H1 (cell line): ENCODE measurements around the gene SGMS1.

Experiments
- BRCA1 ChIP-seq: IDR thresholded peaks from 2 replicates; pipeline ENCODE4 v1.6.1; 2012; ENCODE audit warnings: low read depth, low read length, improper control_type of control experiment
- CEBPB ChIP-seq: IDR thresholded peaks from 2 replicates; pipeline ENCODE4 v1.6.1; 2012; ENCODE audit warnings: low read depth, low read length
- CHD2 ChIP-seq: IDR thresholded peaks from 2 replicates; pipeline ENCODE4 v1.6.1; 2012; ENCODE audit warnings: low read length, improper control_type of control experiment
- CTCF ChIP-seq, 3 experiments: IDR thresholded peaks; 1 replicate in 2 of 3; 2 replicates in 1 of 3; pipeline versions ENCODE4 v1.5.1 to v1.6.1; 2011; ENCODE audit warnings: low read length in 3 of 3, mild to moderate bottlenecking in 3 of 3, inconsistent platforms in 2 of 3, low read depth in 1 of 3, moderate library complexity in 1 of 3; ENCODE audit not compliant: insufficient read depth in 1 of 3; ENCODE audit errors: control extremely low read depth in 1 of 3
- EZH2 ChIP-seq: fragments of 200-600 bp; sonication (generic); IDR thresholded peaks from 2 replicates; pipeline ENCODE4 v1.7.1; 2012; ENCODE audit warnings: low read depth, mild to moderate bottlenecking, moderate library complexity, low read length, inconsistent platforms; ENCODE audit not compliant: severe bottlenecking
- GTF2F1 ChIP-seq: IDR thresholded peaks from 2 replicates; pipeline ENCODE4 v1.6.1; 2012; ENCODE audit warnings: low read depth, low read length, improper control_type of control experiment, borderline replicate concordance
- JUN ChIP-seq: IDR thresholded peaks from 2 replicates; pipeline ENCODE4 v1.6.1; 2011; ENCODE audit warnings: low read depth, mild to moderate bottlenecking, improper control_type of control experiment, low read length
- JUND ChIP-seq: IDR thresholded peaks from 2 replicates; pipeline ENCODE4 v1.6.1; 2011; ENCODE audit warnings: mild to moderate bottlenecking, improper control_type of control experiment, low read length
- POLR2A ChIP-seq, 2 experiments: IDR thresholded peaks; 1 replicate in 1 of 2; 2 replicates in 1 of 2; pipeline ENCODE4 v1.6.1; 2011; ENCODE audit warnings: low read depth in 2 of 2, low read length in 2 of 2, mild to moderate bottlenecking in 2 of 2; ENCODE audit errors: control extremely low read depth in 1 of 2
- SIN3A ChIP-seq, 2 experiments: IDR thresholded peaks in 1 of 2; conservative IDR thresholded peaks in 1 of 2; 2 replicates each; pipeline ENCODE4 v1.6.1; 2011 to 2012; ENCODE audit warnings: low read length in 2 of 2, improper control_type of control experiment in 1 of 2, low read depth in 1 of 2, mild to moderate bottlenecking in 1 of 2
- TF ChIP-seq, protein P1 (sequence below): IDR thresholded peaks from 2 replicates; pipeline ENCODE4 v1.6.1; 2012; ENCODE audit warnings: inconsistent platforms
- TF ChIP-seq, protein P2 (sequence below): IDR thresholded peaks from 2 replicates; pipeline ENCODE4 v1.6.1; 2011; ENCODE audit warnings: low read length, improper control_type of control experiment

GRCh38 chr10:50405723-50406122, 218.0 kb downstream of the SGMS1 start:
- no peak for TF ChIP-seq SIN3A (conservative IDR thresholded peaks at IDR 0.05 in 1 of 2, IDR thresholded peaks at IDR 0.05 in 1 of 2; ENCODE audit: low read depth in 1 of 2, low read length in 2 of 2)
- TF ChIP-seq, protein P1, sequence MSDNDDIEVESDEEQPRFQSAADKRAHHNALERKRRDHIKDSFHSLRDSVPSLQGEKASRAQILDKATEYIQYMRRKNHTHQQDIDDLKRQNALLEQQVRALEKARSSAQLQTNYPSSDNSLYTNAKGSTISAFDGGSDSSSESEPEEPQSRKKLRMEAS, result no peak
- TF ChIP-seq CTCF (IDR thresholded peaks at IDR 0.05; ENCODE audit: control extremely low read depth in 1 of 3, insufficient read depth in 1 of 3, low read depth in 1 of 3, low read length in 3 of 3), result no peak
- TF ChIP-seq JUN, result no peak
- TF ChIP-seq JUND, result no peak
- no peak for TF ChIP-seq EZH2
- TF ChIP-seq POLR2A (IDR thresholded peaks at IDR 0.05; ENCODE audit: control extremely low read depth in 1 of 2, low read depth in 2 of 2, low read length in 2 of 2), result no peak
- no peak for TF ChIP-seq GTF2F1
- TF ChIP-seq, protein P2, sequence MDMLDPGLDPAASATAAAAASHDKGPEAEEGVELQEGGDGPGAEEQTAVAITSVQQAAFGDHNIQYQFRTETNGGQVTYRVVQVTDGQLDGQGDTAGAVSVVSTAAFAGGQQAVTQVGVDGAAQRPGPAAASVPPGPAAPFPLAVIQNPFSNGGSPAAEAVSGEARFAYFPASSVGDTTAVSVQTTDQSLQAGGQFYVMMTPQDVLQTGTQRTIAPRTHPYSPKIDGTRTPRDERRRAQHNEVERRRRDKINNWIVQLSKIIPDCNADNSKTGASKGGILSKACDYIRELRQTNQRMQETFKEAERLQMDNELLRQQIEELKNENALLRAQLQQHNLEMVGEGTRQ, result no peak
- no peak for TF ChIP-seq CEBPB
- TF ChIP-seq CHD2, result no peak
- TF ChIP-seq BRCA1, result no peak
